Measurements from ENCODE around the gene TSC22D1. TPM values are rescaled to one million over a fixed set of nuclear protein-coding genes. Genes with fewer than 3 reads are reported as not detected.

Gene TSC22D1
- 54.7 to 66.4 TPM (median 61.7 TPM) in 5 replicates for total RNA-seq (2022; extraction: Qiagen RNA extraction)

GRCh38 chr13:44575741-44576350, at the start of gene TSC22D1:
TSC22D1 (minus strand) TSS chr13:44576330; CDS start chr13:44576074, 256 bp downstream.

Other genes with a start within 250 kb of the TSC22D1 start
- not detected in 5 replicates for gene SERP2, start 202.5 kb downstream of the TSC22D1 start, total RNA-seq (2022; extraction: Qiagen RNA extraction)

All from A549 treated with Mapracorat at 1 μM for 4 hours (cell line).